Measurements from ENCODE around the gene EMP1. TPM values are rescaled to one million over a fixed set of nuclear protein-coding genes. Genes with fewer than 3 reads are reported as not detected.
A peak's percentile ranks its signal among the peaks of the same experiment; 100 is the strongest.

EMP1 gene
- total and polyA plus RNA-seq, 2 of the 8 experiments (the other 6 are each of a cell fraction or from before 2014, with no cell fraction given) = 0.17 to 0.65 TPM

DNA sequence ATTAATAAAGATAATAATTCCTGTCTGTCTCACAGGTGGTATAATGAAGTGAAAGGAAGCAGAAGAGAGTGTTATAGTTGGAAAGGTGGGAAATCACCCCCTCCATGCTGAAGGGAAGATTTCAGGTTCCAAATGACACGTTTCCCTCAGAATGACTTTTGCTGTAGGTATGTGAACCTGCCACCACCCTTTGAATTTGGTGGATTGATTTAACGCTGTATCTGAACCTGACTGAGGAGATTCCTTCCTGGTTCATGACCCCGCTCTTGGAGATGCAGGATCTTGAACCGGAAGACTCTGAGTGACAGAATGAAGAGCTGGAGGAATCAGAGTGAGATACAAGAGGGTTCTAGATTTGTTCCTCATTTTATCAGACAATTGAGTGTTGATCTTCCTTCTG, 20.3 kb upstream of the EMP1 start:
- Histone ChIP-seq H3K27me3 (replicated peaks in 1 of 4; ENCODE audit: control insufficient read depth in 3 of 4, extremely low read depth in 1 of 4, insufficient read depth in 3 of 4, low read length in 3 of 4) (no peaks in the 10 kb centered on the region; a peak in 1 of 7 replicates), H2AK5ac (ENCODE audit: low read depth, low read length) (no peak overlapping the region), H2BK5ac (ENCODE audit: low read depth, low read length) (no peak overlapping the region), H3K79me2 (ENCODE audit: control insufficient read depth in 1 of 2, insufficient read depth in 2 of 2, low read length in 2 of 2) (no peaks in the 10 kb centered on the region), H2AFZ (ENCODE audit: low read length) (no peak overlapping the region), H4K20me1 (replicated peaks in 1 of 2; ENCODE audit: control insufficient read depth in 1 of 2, insufficient read depth in 2 of 2, low read length in 2 of 2) (no peaks in the 10 kb centered on the region), H4K5ac (ENCODE audit: insufficient read length, low read depth, low read length) (no peak overlapping the region), H2BK15ac (ENCODE audit: low read length) (no peak overlapping the region), H3K18ac (ENCODE audit: extremely low read depth, low read length) (no peak overlapping the region), H3K4me3 (ENCODE audit: extremely low read depth in 1 of 4, insufficient read depth in 2 of 4, low read depth in 3 of 4, low read length in 4 of 4) (no peak overlapping the region), H3K56ac (replicated peaks; ENCODE audit: insufficient read length, low read depth, low read length) (no peak overlapping the region), H4K8ac (ENCODE audit: extremely low read depth, insufficient read depth, low read length) (no peak overlapping the region), H3K4ac (replicated peaks; ENCODE audit: insufficient read length, low read depth, low read length) (no peak overlapping the region), H2BK12ac (ENCODE audit: low read depth, low read length) (no peak overlapping the region), H3K23me2 (ENCODE audit: low read depth, low read length) (no peaks in the 10 kb centered on the region), H3K9me3 (ENCODE audit: insufficient read depth in 2 of 2, low read depth in 1 of 2, low read length in 1 of 2) (no peaks in the 10 kb centered on the region), H3K9ac (replicated peaks in 1 of 4; ENCODE audit: extremely low read depth in 1 of 4, low read depth in 3 of 4, low read length in 3 of 4) (no peak overlapping the region), H3K4me2 (ENCODE audit: insufficient read depth in 1 of 2, low read depth in 2 of 2, low read length in 2 of 2) (no peak overlapping the region), H3K14ac (ENCODE audit: insufficient read length) (no peak overlapping the region), H4K91ac (replicated peaks; ENCODE audit: insufficient read length, low read length) (no peak overlapping the region), H3K36me3 (ENCODE audit: control insufficient read depth in 2 of 4, insufficient read depth in 4 of 4, low read length in 3 of 4) (no peaks in the 10 kb centered on the region), H3K79me1 (ENCODE audit: low read depth, low read length) (no peaks in the 10 kb centered on the region), H2BK120ac (replicated peaks; ENCODE audit: low read depth, low read length) (no peak overlapping the region), H3K4me1 (replicated peaks in 1 of 4; ENCODE audit: control insufficient read depth in 3 of 4, insufficient read depth in 4 of 4, low read length in 3 of 4) (peaks cover 6 to 21% (median 17%) of the 10 kb centered on the region in 4 experiments), H3K23ac (ENCODE audit: insufficient read length) (no peak overlapping the region), H3K27ac (ENCODE audit: low read depth, low read length) (no peak overlapping the region), H2BK20ac (ENCODE audit: low read length) (no peak overlapping the region)
- TF ChIP-seq CHD2 (IDR thresholded peaks at IDR 0.05; ENCODE audit: low read length) (no peak), GABPA (IDR thresholded peaks at IDR 0.05; ENCODE audit: borderline replicate concordance, insufficient read depth, low read length) (no peak), SAP30 (IDR thresholded peaks at IDR 0.05; ENCODE audit: insufficient read depth, insufficient replicate concordance, low read length) (no peak), BACH1 (IDR thresholded peaks at IDR 0.05; ENCODE audit: low read length) (no peak), EGR1 (IDR thresholded peaks at IDR 0.05; ENCODE audit: borderline replicate concordance, low read depth, low read length) (no peak), TCF12 (IDR thresholded peaks at IDR 0.05; ENCODE audit: low read depth, low read length) (no peak), BCL11A (IDR thresholded peaks at IDR 0.05; ENCODE audit: low read depth in 2 of 2, low read length in 2 of 2) (no peak)
- TF ChIP-seq, protein P1, sequence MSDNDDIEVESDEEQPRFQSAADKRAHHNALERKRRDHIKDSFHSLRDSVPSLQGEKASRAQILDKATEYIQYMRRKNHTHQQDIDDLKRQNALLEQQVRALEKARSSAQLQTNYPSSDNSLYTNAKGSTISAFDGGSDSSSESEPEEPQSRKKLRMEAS (IDR thresholded peaks at IDR 0.05) = no peak
- POLR2A ChIA-PET (ENCODE audit: partially characterized antibody) = no interaction called here
- no peak for FAIRE-seq
- whole genome bisulfite sequencing, 2 experiments (ENCODE audit: extremely low coverage in 1 of 2, insufficient coverage in 1 of 2, insufficient read length in 1 of 2, insufficient replicate concordance in 2 of 2, low coverage in 1 of 2, low lambda C conversion rate in 2 of 2, missing lambda C conversion rate in 1 of 2) = 95% methylated on average over 4 of the region's 4 CpGs; no CpG with 5 or more reads in 1 of the 2 experiments
- CTCF ChIA-PET (ENCODE audit: partially characterized antibody) = interaction anchor here (1.0 kb wide), 1 partner anchor 60 kb away, joined by 3 read pairs; no protein-coding TSS in a partner anchor
- peak in 1 of 2 experiments; percentile 20 for DNase-seq (ENCODE audit: low read depth in 1 of 2, low spot score in 2 of 2)

All from H1 (cell line).